HG03139 (cell line): Measurements from ENCODE around the gene LRRC61.

Source experiments
- ATAC-seq: cut with Tn5 transposase; IDR thresholded peaks from one replicate; pipeline ENCODE4 v1.9.1; 2021; ENCODE audit not compliant: unreplicated experiment

Gene LRRC61

GRCh38 chr7:150351587-150352194 is 28.5 kb downstream of the LRRC61 start:
- ATAC-seq = no peak

GRCh38 chr7:150355666-150356059 is 32.5 kb downstream of the LRRC61 start:
- ATAC-seq = no peak

- no peak for ATAC-seq
These were observed 33.2 kb downstream of the LRRC61 start for GRCh38 chr7:150356265-150356897.

GRCh38 chr7:150357270-150357669 is 34.1 kb downstream of the LRRC61 start:
- ATAC-seq = no peak

GRCh38 chr7:150357771-150358427 is 34.7 kb downstream of the LRRC61 start:
- no peak for ATAC-seq

GRCh38 chr7:150358433-150358832 is 35.3 kb downstream of the LRRC61 start:
- ATAC-seq = no peak

- no peak for ATAC-seq
These were observed 36.0 kb downstream of the LRRC61 start for GRCh38 chr7:150358988-150359621.

GRCh38 chr7:150359622-150360362 is 36.6 kb downstream of the LRRC61 start:
- ATAC-seq = no peak

GRCh38 chr7:150360363-150361058 is 37.4 kb downstream of the LRRC61 start:
- ATAC-seq = no peak

GRCh38 chr7:150361402-150361801 is 38.2 kb downstream of the LRRC61 start:
- ATAC-seq = no peak

GRCh38 chr7:150361807-150362621 is 38.9 kb downstream of the LRRC61 start:
- no peak for ATAC-seq

GRCh38 chr7:150363370-150363769 is 40.2 kb downstream of the LRRC61 start:
- no peak for ATAC-seq

- ATAC-seq = no peak
These were observed 40.7 kb downstream of the LRRC61 start for GRCh38 chr7:150363872-150364271.

- no peak for ATAC-seq
These were observed 42.0 kb downstream of the LRRC61 start for GRCh38 chr7:150365194-150365593.

- no peak for ATAC-seq
These were observed 42.7 kb downstream of the LRRC61 start for GRCh38 chr7:150365673-150366398.

GRCh38 chr7:150367677-150368095 is 44.5 kb downstream of the LRRC61 start:
- no peak for ATAC-seq

- ATAC-seq = peak; percentile 45
These were observed 45.1 kb downstream of the LRRC61 start, which contains the start of gene REPIN1 for GRCh38 chr7:150368096-150368883. Gene REPIN1 (plus strand): TSS chr7:150368822. CDS start chr7:150369712, 890 bp downstream.
